AG09309 (cell line): ENCODE data around the gene GPR33.

Experiments used
- DNase-seq: peaks from one replicate; pipeline ENCODE4 v3.0.0-alpha.2; 2010; ENCODE audit warnings: low read depth
- H3K4me3 ChIP-seq: 2 replicates; pipeline ENCODE4 v1.5.1; 2011; ENCODE audit warnings: mild to moderate bottlenecking, low read depth, low read length, moderate library complexity; ENCODE audit not compliant: control insufficient read depth
- CTCF ChIP-seq: IDR thresholded peaks from 2 replicates; pipeline ENCODE4 v1.5.1; 2011; ENCODE audit warnings: mild to moderate bottlenecking, low read depth, low read length, inconsistent platforms; ENCODE audit not compliant: insufficient read depth, control insufficient read depth; ENCODE audit errors: missing control alignments

The GPR33 gene

GRCh38 chr14:31456841-31457664, 30.8 kb downstream of the GPR33 start, which contains the start of gene DTD2:
Gene DTD2, minus strand, starts transcription at chr14:31457506. Its CDS starts 113 bp downstream, at chr14:31457393.
- DNase-seq = peak; percentile 63
- TF ChIP-seq CTCF = no peak
- H3K4me3 ChIP-seq = peak within 1 kb of the TSS; percentile 59

- DNase-seq = no peak
- peak; percentile 43 for TF ChIP-seq CTCF
These were observed 37.7 kb downstream of the GPR33 start for GRCh38 chr14:31449971-31450610.

GRCh38 chr14:31449136-31449535, 38.7 kb downstream of the GPR33 start:
- no peak for DNase-seq
- no peak overlapping the region for H3K4me3 ChIP-seq

More at GRCh38 chr14:31449971-31450610, 37.7 kb downstream of the GPR33 start:
- no peak overlapping the region for H3K4me3 ChIP-seq

GRCh38 chr14:31445703-31446102, 42.1 kb downstream of the GPR33 start:
- no peak for DNase-seq
- H3K4me3 ChIP-seq = no peak overlapping the region
- TF ChIP-seq CTCF = no peak

More at GRCh38 chr14:31449136-31449535, 38.7 kb downstream of the GPR33 start:
- no peak for TF ChIP-seq CTCF

- no peak for TF ChIP-seq CTCF
- no peak for DNase-seq
- no peak overlapping the region for H3K4me3 ChIP-seq
These were observed 45.6 kb downstream of the GPR33 start for GRCh38 chr14:31442284-31442683.

- TF ChIP-seq CTCF = no peak
- H3K4me3 ChIP-seq = no peak overlapping the region
- DNase-seq = peak; percentile 70
These were observed 46.3 kb downstream of the GPR33 start for GRCh38 chr14:31441273-31442111.
